HG02763 (cell line): ENCODE measurements around the gene KIF14.
"Not testable (repeated sequence)": the region's sequence is repeated elsewhere in the genome, so short reads cannot be mapped to it uniquely, and the experiment has no call there.

Source experiments
- ATAC-seq: cut with Tn5 transposase; IDR thresholded peaks from one replicate; pipeline ENCODE4 v1.9.1; 2021; ENCODE audit warnings: mild to moderate bottlenecking, moderate library complexity; ENCODE audit not compliant: unreplicated experiment

Gene KIF14

DNA sequence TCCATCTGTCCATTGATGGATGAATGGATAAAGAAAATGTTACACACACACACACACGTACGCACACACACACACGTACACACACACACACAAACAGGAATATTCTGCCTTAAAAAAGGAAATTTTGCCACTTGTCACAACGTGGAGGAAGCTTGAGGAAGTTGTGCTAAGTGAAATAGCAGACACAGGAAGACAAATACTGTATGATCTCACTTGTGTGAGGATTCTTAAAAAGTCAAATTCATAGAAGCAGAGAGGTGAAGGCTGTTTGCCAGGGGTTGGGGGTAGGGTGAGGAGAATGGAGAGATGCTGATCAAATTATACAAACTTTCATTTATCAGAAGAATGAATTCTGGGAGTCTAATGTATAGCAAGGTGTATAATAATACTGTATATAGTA, 73.2 kb downstream of the KIF14 start:
- no peak for ATAC-seq

GRCh38 chr1:200546577-200546976, 74.0 kb downstream of the KIF14 start:
- ATAC-seq: no peak

GRCh38 chr1:200542162-200542561, 78.4 kb downstream of the KIF14 start:
- no peak for ATAC-seq

DNA sequence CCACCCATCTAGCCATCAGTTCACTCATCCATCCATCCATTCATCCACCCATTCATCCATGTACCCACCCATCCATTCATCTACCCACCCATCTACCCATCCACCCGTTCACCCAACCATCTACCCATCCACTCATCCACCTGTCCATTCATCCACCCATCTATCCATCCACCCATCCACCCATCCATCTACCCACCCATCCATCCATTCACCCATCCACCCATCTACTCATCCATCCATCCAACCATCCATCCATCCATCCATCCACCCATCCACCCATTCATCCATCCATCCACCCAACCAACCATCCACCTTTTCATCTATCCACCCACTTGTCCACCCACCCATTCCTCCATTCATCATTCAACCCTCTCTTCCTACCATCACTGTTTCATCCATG, 80.3 kb downstream of the KIF14 start:
- no peak for ATAC-seq

- ATAC-seq: no peak
Measured at GRCh38 chr1:200538179-200538578, 82.4 kb downstream of the KIF14 start.

GRCh38 chr1:200535605-200536004, 84.9 kb downstream of the KIF14 start:
- ATAC-seq: no peak

GRCh38 chr1:200530623-200531261, 89.8 kb downstream of the KIF14 start:
- ATAC-seq: no peak

DNA sequence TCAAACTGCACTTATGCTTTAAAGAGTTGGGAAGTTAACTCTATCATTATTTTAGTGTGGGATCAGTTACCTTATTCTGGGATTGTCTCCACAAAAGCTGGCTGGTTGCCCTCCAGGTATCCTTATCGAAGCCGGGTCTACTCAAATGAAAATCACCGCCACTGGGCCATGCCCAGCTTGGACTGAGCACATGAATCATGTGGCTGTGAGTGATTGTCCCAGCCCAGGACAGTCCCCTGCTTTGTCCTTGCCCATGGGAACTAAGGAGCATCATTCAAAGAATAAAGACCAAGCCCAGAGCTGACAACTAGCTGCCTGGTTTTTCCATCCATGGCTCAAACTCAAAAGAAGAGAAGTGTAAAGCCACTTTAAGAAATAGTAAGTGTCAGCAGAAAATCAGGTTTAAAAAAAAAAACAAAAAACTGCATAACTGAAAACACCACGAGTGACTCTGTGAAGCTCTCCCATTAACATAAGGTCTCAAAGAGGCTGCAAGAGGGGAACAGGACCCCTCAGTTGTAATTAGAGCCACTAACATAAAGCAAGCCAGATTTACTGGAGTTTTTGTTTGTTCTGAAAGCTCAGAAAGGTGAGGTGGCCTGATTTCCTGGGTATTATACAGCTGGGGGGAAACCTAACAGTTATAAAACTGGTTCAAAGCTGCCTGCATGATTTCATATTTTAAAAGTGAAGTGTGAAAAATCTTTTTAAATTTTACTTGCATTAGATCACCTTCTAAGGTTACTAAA, 91.5 kb downstream of the KIF14 start:
- ATAC-seq: no peak

- ATAC-seq: no peak
Measured at GRCh38 chr1:200527670-200528069, 92.9 kb downstream of the KIF14 start.

DNA sequence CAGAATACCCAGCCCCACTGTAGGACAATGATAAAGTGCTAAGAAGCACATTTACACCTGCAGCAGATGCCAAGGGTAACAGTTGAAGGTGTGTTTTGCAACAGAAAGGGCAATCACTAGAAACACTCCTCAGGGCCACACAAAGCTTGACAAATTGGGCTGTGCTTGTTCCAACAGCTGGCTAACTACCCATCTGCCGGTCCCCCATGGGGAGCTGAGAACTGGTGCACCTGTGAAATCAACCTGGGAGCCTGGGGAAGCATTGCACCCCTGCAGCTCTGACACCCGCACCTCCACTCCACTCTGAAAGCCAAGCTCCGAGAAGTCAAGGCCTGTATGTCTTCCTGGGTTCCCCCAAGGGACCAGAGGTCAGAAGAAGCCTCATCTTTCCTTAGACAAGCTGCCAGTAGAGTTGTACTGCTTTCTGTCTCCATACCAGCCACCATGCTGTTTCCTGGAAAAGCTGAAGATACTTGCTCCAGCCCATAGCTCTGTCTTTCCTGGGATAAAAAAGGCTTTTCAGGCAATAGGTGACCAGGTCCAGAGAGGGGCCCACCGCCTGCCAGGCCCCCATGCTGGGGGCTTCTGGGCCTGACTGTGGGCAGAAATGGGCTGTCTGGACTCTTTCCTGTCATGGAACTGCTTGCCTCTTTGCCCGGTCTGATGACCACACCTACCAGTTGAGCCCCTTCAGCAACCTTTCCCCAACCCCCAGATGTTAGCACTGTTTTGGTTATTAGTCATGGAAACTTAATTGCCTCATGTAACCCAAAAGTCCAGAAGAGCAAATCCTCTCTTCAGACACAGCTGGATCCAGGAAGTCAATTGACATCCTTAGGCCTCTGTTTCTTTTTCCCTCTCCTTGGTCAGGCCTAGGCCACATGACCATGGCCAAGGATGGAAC, 93.6 kb downstream of the KIF14 start:
- no peak for ATAC-seq

DNA sequence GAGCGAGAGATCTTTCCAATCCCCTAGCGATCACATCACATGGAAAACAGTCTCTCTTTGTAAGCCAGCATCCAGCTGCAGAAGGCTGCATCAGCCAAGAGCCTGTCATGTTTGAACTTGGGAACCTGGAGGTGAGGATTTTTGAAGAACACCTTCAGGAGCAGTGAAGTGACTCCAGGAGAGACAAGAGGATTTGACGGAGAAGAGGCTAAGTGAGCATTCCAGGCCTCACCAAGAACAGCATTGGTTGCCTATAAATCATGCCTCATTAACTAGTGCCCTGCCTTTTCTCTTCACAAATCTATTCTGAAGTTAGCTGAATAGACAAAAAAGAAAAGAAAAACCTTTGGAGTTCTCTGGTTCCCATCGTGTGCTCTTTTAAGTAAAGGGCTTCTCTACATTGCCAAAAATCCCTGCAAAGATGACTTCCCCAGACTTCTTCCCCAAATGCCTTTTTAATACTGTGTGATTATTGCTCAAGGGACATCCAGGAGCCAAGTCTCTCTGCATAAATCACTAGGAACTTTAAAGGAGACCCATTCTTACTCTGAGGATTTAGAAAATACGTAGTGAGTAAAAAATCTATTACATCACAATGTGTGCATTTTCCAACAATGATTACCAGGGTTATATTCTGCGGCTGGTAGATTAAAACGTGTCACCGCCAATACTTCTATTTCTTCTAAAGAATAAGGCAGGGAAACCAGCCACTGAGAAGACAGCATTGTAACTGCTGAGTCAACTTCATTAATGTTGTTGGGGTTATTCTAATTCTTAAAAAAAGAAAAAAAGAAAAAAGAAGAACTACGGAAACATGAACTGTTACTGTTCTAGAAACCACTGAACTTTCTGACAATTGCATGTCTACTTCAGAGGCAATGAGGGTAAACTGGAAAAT, 95.2 kb downstream of the KIF14 start:
- ATAC-seq: no peak

GRCh38 chr1:200524551-200524950, 96.0 kb downstream of the KIF14 start:
- not testable (repeated sequence) for ATAC-seq

DNA sequence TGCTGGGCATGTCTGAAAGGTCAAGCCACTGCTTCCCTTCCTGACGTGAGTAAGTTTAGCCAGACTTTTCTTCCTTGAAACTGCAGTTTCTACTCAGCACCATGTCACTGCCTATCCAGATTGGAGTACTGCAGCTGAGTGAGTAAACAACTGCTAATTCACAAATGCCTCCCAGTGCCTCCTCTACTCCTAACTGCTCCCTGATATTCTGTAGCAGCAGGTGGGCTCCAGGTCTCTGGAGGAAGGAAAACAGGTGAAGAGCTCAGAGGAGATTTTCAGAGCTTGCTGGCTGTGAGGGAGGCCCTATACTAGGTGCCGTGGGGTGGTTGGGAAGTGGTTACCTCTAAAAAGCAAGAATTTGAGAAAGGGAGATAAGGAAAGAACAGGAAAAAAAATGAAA, 96.5 kb downstream of the KIF14 start:
- ATAC-seq: no peak

- no peak for ATAC-seq
Measured at GRCh38 chr1:200520735-200521134, 99.8 kb downstream of the KIF14 start.

GRCh38 chr1:200518524-200518923, 102.0 kb downstream of the KIF14 start:
- ATAC-seq: no peak

- ATAC-seq: no peak
Measured at GRCh38 chr1:200512191-200512590, 108.4 kb downstream of the KIF14 start.

GRCh38 chr1:200510228-200510623, 110.3 kb downstream of the KIF14 start:
- no peak for ATAC-seq

GRCh38 chr1:200506471-200506870, 114.1 kb downstream of the KIF14 start:
- no peak for ATAC-seq

GRCh38 chr1:200505257-200505656, 115.3 kb downstream of the KIF14 start:
- no peak for ATAC-seq
